Activated naive CD4-positive, alpha-beta T cell treated with anti-CD3 and anti-CD28 coated beads, Interleukin-2, amount 50 U/mL, for 24 hours (primary cell): ENCODE data around the gene HIGD2A.

Experiments used
- H3K27ac Mint-ChIP-seq: one replicate; pipeline ENCODE4 v1.8.0; 2021; ENCODE audit warnings: mild to moderate bottlenecking, mixed read lengths
- H3K27me3 Mint-ChIP-seq: one replicate; pipeline ENCODE4 v1.8.0; 2021; ENCODE audit warnings: mixed read lengths
- H3K36me3 Mint-ChIP-seq: one replicate; pipeline ENCODE4 v1.8.0; 2021; ENCODE audit warnings: mixed read lengths
- H3K4me1 Mint-ChIP-seq: one replicate; pipeline ENCODE4 v1.8.0; 2021; ENCODE audit warnings: mixed read lengths
- H3K4me3 Mint-ChIP-seq: one replicate; pipeline ENCODE4 v1.8.0; 2021; ENCODE audit warnings: mild to moderate bottlenecking, mixed read lengths
- H3K9me3 Mint-ChIP-seq: one replicate; pipeline ENCODE4 v1.8.0; 2021; ENCODE audit warnings: mixed read lengths

The HIGD2A gene

GRCh38 chr5:176415952-176416924 lies 27.7 kb downstream of the HIGD2A start, which contains the start of gene CLTB:
CLTB (minus strand) TSS chr5:176416539; CDS start chr5:176416363, 176 bp downstream.
- Mint-ChIP-seq H3K9me3 (no peaks in the 10 kb centered on the region), H3K27ac (peak within 1 kb of the TSS; percentile 55), H3K4me1 (peaks cover 48% of the 10 kb centered on the region), H3K4me3 (peak within 1 kb of the TSS; percentile 91), H3K36me3 (peaks cover 2% of the 10 kb centered on the region), H3K27me3 (no peaks in the 10 kb centered on the region)

GRCh38 chr5:176416965-176417364 lies 28.4 kb downstream of the HIGD2A start:
- Mint-ChIP-seq H3K27me3 (no peaks in the 10 kb centered on the region), H3K9me3 (no peaks in the 10 kb centered on the region), H3K27ac (peak overlapping the region; percentile 46), H3K36me3 (peaks cover 2% of the 10 kb centered on the region), H3K4me3 (peak overlapping the region; percentile 66), H3K4me1 (peaks cover 42% of the 10 kb centered on the region)

GRCh38 chr5:176418251-176418650 lies 29.7 kb downstream of the HIGD2A start:
- Mint-ChIP-seq H3K27ac (no peak overlapping the region), H3K4me3 (no peak overlapping the region), H3K27me3 (peaks cover 2% of the 10 kb centered on the region), H3K4me1 (peaks cover 34% of the 10 kb centered on the region), H3K36me3 (peaks cover 2% of the 10 kb centered on the region), H3K9me3 (no peaks in the 10 kb centered on the region)

- Mint-ChIP-seq H3K9me3 (no peaks in the 10 kb centered on the region), H3K4me3 (no peak overlapping the region), H3K4me1 (peaks cover 17% of the 10 kb centered on the region), H3K36me3 (peaks cover 2% of the 10 kb centered on the region), H3K27ac (no peak overlapping the region), H3K27me3 (peaks cover 2% of the 10 kb centered on the region)
Measured at GRCh38 chr5:176420086-176420485, 31.5 kb downstream of the HIGD2A start.

- H3K9me3 Mint-ChIP-seq = no peaks in the 10 kb centered on the region
- H3K27ac Mint-ChIP-seq = no peak overlapping the region
- H3K4me3 Mint-ChIP-seq = no peak overlapping the region
- H3K36me3 Mint-ChIP-seq = peaks cover 2% of the 10 kb centered on the region
- peaks cover 2% of the 10 kb centered on the region for H3K27me3 Mint-ChIP-seq
- H3K4me1 Mint-ChIP-seq = peaks cover 11% of the 10 kb centered on the region
Measured at GRCh38 chr5:176420972-176421544, 32.5 kb downstream of the HIGD2A start.

- Mint-ChIP-seq H3K36me3 (peaks cover 2% of the 10 kb centered on the region), H3K4me3 (no peak overlapping the region), H3K27ac (no peak overlapping the region), H3K4me1 (no peaks in the 10 kb centered on the region), H3K27me3 (peaks cover 2% of the 10 kb centered on the region), H3K9me3 (no peaks in the 10 kb centered on the region)
Measured at GRCh38 chr5:176424181-176424580, 35.6 kb downstream of the HIGD2A start.

- H3K9me3 Mint-ChIP-seq = no peaks in the 10 kb centered on the region
- peaks cover 2% of the 10 kb centered on the region for H3K27me3 Mint-ChIP-seq
- no peak overlapping the region for H3K4me3 Mint-ChIP-seq
- no peak overlapping the region for H3K27ac Mint-ChIP-seq
- H3K36me3 Mint-ChIP-seq = peaks cover 2% of the 10 kb centered on the region
- H3K4me1 Mint-ChIP-seq = no peaks in the 10 kb centered on the region
Measured at GRCh38 chr5:176425138-176425537, 36.6 kb downstream of the HIGD2A start.

- peaks cover 2% of the 10 kb centered on the region for H3K27me3 Mint-ChIP-seq
- no peaks in the 10 kb centered on the region for H3K4me1 Mint-ChIP-seq
- no peaks in the 10 kb centered on the region for H3K9me3 Mint-ChIP-seq
- no peak overlapping the region for H3K27ac Mint-ChIP-seq
- peaks cover 2% of the 10 kb centered on the region for H3K36me3 Mint-ChIP-seq
- no peak overlapping the region for H3K4me3 Mint-ChIP-seq
Measured at GRCh38 chr5:176425791-176426190, 37.2 kb downstream of the HIGD2A start.

GRCh38 chr5:176426876-176427275 lies 38.3 kb downstream of the HIGD2A start:
- Mint-ChIP-seq H3K4me3 (no peak overlapping the region), H3K9me3 (no peaks in the 10 kb centered on the region), H3K36me3 (no peaks in the 10 kb centered on the region), H3K27me3 (peaks cover 2% of the 10 kb centered on the region), H3K27ac (no peak overlapping the region), H3K4me1 (no peaks in the 10 kb centered on the region)

GRCh38 chr5:176427971-176428370 lies 39.4 kb downstream of the HIGD2A start:
- Mint-ChIP-seq H3K27ac (no peak overlapping the region), H3K36me3 (no peaks in the 10 kb centered on the region), H3K4me1 (no peaks in the 10 kb centered on the region), H3K27me3 (no peaks in the 10 kb centered on the region), H3K4me3 (no peak overlapping the region), H3K9me3 (no peaks in the 10 kb centered on the region)

GRCh38 chr5:176429972-176430371 lies 41.4 kb downstream of the HIGD2A start:
- H3K27ac Mint-ChIP-seq = no peak overlapping the region
- no peaks in the 10 kb centered on the region for H3K27me3 Mint-ChIP-seq
- H3K4me1 Mint-ChIP-seq = no peaks in the 10 kb centered on the region
- no peaks in the 10 kb centered on the region for H3K36me3 Mint-ChIP-seq
- no peak overlapping the region for H3K4me3 Mint-ChIP-seq
- no peaks in the 10 kb centered on the region for H3K9me3 Mint-ChIP-seq

GRCh38 chr5:176432707-176433106 lies 44.2 kb downstream of the HIGD2A start:
- Mint-ChIP-seq H3K27ac (peak overlapping the region; percentile 63), H3K9me3 (no peaks in the 10 kb centered on the region), H3K4me1 (peaks cover 10% of the 10 kb centered on the region), H3K27me3 (no peaks in the 10 kb centered on the region), H3K36me3 (no peaks in the 10 kb centered on the region), H3K4me3 (no peak overlapping the region)

GRCh38 chr5:176436656-176437055 lies 48.1 kb downstream of the HIGD2A start:
- Mint-ChIP-seq H3K9me3 (no peaks in the 10 kb centered on the region), H3K4me3 (peak overlapping the region; percentile 61), H3K27me3 (no peaks in the 10 kb centered on the region), H3K36me3 (no peaks in the 10 kb centered on the region), H3K27ac (peak overlapping the region; percentile 65), H3K4me1 (peaks cover 10% of the 10 kb centered on the region)

- Mint-ChIP-seq H3K36me3 (no peaks in the 10 kb centered on the region), H3K9me3 (no peaks in the 10 kb centered on the region), H3K27me3 (no peaks in the 10 kb centered on the region), H3K4me1 (peaks cover 10% of the 10 kb centered on the region), H3K4me3 (no peak overlapping the region), H3K27ac (no peak overlapping the region)
Measured at GRCh38 chr5:176438959-176439757, 50.6 kb downstream of the HIGD2A start.
